Measurements from ENCODE around the gene DST. TPM values are rescaled to one million over a fixed set of nuclear protein-coding genes. Genes with fewer than 3 reads are reported as not detected.
A peak's percentile ranks its signal among the peaks of the same experiment; 100 is the strongest.

Gene DST
- total RNA-seq, 1 experiment from 2014 or later, result 370 TPM

DNA sequence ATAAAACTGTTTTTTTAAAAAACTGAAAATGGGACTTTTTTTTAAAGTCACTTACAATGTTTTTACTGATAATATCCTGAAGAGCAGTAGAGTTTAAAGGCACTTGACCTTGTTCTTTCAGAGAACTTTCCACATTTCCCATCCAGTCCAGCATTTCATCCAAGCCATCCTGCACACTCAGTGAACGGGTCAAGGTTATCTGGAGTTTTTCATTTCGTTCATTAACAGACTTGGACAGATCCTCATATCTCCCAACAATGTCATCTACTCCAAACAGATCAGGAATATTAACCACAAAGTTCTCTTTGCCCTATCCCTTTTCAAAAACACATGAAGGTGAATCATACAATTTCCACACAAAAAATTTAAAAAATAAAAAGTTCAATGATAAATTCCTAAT, 69.1 kb downstream of the DST start:
- Mint-ChIP-seq H3K36me3 (ENCODE audit: insufficient read depth, unreplicated experiment) (peaks cover 94% of the 10 kb centered on the region), H3K9me3 (ENCODE audit: unreplicated experiment) (no peaks in the 10 kb centered on the region), H3K4me1 (ENCODE audit: insufficient read depth, unreplicated experiment) (no peaks in the 10 kb centered on the region), H3K27me3 (ENCODE audit: insufficient read depth, unreplicated experiment) (no peaks in the 10 kb centered on the region), H3K4me3 (ENCODE audit: unreplicated experiment) (no peak overlapping the region), H3K27ac (ENCODE audit: low read depth, unreplicated experiment) (no peak overlapping the region)
- POLR2A ChIA-PET, result interaction anchor here (0.6 to 1.3 kb wide), 2 partner anchors 31 to 210 kb away, joined by 3 read pairs; no protein-coding TSS in a partner anchor
- no peak for DNase-seq (ENCODE audit: unreplicated experiment)
- CTCF ChIA-PET, result no interaction called here
- no TSS peak for BruUV-seq (replicated peaks)
- intact Hi-C loops (cut with micrococcal nuclease), result no loop called here
- TF ChIP-seq, protein P1, sequence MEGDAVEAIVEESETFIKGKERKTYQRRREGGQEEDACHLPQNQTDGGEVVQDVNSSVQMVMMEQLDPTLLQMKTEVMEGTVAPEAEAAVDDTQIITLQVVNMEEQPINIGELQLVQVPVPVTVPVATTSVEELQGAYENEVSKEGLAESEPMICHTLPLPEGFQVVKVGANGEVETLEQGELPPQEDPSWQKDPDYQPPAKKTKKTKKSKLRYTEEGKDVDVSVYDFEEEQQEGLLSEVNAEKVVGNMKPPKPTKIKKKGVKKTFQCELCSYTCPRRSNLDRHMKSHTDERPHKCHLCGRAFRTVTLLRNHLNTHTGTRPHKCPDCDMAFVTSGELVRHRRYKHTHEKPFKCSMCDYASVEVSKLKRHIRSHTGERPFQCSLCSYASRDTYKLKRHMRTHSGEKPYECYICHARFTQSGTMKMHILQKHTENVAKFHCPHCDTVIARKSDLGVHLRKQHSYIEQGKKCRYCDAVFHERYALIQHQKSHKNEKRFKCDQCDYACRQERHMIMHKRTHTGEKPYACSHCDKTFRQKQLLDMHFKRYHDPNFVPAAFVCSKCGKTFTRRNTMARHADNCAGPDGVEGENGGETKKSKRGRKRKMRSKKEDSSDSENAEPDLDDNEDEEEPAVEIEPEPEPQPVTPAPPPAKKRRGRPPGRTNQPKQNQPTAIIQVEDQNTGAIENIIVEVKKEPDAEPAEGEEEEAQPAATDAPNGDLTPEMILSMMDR (IDR thresholded peaks at IDR 0.05; ENCODE audit: unreplicated experiment), result no peak

DNA sequence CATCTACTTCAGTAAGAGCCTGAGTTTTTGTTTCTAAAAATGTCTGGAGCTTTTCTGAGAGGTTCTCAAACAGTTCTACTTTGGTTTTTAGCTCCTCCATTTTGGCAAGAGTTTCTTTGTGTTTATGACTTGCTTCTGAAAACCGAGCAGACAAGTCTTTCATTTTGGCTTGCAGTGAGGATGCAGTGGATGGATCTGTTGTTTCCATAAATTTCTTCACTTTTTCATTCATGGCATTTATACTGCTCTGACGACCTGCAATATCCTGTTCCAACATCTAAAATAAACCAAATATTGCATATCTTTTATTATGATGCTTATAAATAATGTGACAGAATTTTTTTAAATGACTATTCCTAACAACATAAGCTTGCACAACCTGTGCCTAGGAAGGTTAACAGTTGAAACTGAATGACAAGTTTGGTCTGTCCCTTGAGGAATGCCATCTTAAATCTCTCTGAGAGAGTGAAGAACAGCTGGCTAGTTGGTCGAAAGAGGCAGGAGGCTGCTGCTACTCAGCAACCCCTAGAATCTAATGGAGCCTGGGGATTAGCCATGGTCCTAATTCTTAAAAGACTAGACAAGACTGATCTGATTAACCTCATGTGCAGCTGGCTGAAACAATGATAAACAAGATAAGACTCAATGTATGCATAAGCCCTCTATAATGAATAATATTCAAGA, 69.8 kb downstream of the DST start:
- Mint-ChIP-seq H3K4me3 (ENCODE audit: unreplicated experiment) (no peak overlapping the region), H3K27me3 (ENCODE audit: insufficient read depth, unreplicated experiment) (no peaks in the 10 kb centered on the region), H3K36me3 (ENCODE audit: insufficient read depth, unreplicated experiment) (peaks cover 95% of the 10 kb centered on the region), H3K9me3 (ENCODE audit: unreplicated experiment) (no peaks in the 10 kb centered on the region), H3K4me1 (ENCODE audit: insufficient read depth, unreplicated experiment) (no peaks in the 10 kb centered on the region), H3K27ac (ENCODE audit: low read depth, unreplicated experiment) (no peak overlapping the region)
- ChIA-PET CTCF (no interaction called here), POLR2A (interaction anchor here (0.6 to 1.3 kb wide), 2 partner anchors 30 to 210 kb away, joined by 3 read pairs; no protein-coding TSS in a partner anchor)
- no peak for DNase-seq (ENCODE audit: unreplicated experiment)
- BruUV-seq (replicated peaks), result TSS peak; percentile 39
- intact Hi-C loops (cut with micrococcal nuclease), result no loop called here
- TF ChIP-seq, protein P1 (IDR thresholded peaks at IDR 0.05; ENCODE audit: unreplicated experiment), result no peak

DNA sequence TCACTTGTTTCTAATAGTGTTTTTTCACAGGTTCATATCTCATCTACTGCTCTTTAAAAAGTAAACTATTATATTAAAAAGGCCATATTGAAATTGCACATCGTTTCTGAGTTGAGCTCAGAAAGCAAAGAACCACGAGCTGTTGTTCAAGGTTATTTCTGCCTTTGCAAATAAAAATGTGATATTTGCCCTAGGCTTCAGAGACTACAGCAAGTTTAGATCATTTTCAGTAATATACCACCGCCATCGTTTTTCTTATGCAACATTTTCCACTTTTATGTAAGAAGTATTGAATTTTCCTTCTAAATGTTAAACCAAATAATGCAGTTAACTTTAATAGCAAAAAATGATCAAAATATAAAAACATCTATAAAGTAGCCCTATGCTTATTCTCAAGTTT, 71.1 kb downstream of the DST start:
- ChIA-PET POLR2A (interaction anchor here (1.5 kb wide), 1 partner anchor 29 kb away, joined by 3 read pairs; no protein-coding TSS in a partner anchor), CTCF (interaction anchor here (0.6 to 2.1 kb wide), 12 partner anchors 8 to 968 kb away, joined by 3 to 11 read pairs (median 6); no protein-coding TSS in a partner anchor)
- H3K9me3 Mint-ChIP-seq (ENCODE audit: unreplicated experiment), result no peaks in the 10 kb centered on the region
- H3K27me3 Mint-ChIP-seq (ENCODE audit: insufficient read depth, unreplicated experiment), result no peaks in the 10 kb centered on the region
- H3K4me3 Mint-ChIP-seq (ENCODE audit: unreplicated experiment), result no peak overlapping the region
- peaks cover 95% of the 10 kb centered on the region for H3K36me3 Mint-ChIP-seq (ENCODE audit: insufficient read depth, unreplicated experiment)
- no peak overlapping the region for H3K27ac Mint-ChIP-seq (ENCODE audit: low read depth, unreplicated experiment)
- TF ChIP-seq, protein P1 (IDR thresholded peaks at IDR 0.05; ENCODE audit: unreplicated experiment), result no peak
- DNase-seq (ENCODE audit: unreplicated experiment), result no peak
- H3K4me1 Mint-ChIP-seq (ENCODE audit: insufficient read depth, unreplicated experiment), result no peaks in the 10 kb centered on the region
- BruUV-seq (replicated peaks), result no TSS peak
- intact Hi-C loops (cut with micrococcal nuclease), result loop anchor here (2.0 kb wide), 2 partner anchors 201 to 257 kb away; no protein-coding TSS in a partner anchor

DNA sequence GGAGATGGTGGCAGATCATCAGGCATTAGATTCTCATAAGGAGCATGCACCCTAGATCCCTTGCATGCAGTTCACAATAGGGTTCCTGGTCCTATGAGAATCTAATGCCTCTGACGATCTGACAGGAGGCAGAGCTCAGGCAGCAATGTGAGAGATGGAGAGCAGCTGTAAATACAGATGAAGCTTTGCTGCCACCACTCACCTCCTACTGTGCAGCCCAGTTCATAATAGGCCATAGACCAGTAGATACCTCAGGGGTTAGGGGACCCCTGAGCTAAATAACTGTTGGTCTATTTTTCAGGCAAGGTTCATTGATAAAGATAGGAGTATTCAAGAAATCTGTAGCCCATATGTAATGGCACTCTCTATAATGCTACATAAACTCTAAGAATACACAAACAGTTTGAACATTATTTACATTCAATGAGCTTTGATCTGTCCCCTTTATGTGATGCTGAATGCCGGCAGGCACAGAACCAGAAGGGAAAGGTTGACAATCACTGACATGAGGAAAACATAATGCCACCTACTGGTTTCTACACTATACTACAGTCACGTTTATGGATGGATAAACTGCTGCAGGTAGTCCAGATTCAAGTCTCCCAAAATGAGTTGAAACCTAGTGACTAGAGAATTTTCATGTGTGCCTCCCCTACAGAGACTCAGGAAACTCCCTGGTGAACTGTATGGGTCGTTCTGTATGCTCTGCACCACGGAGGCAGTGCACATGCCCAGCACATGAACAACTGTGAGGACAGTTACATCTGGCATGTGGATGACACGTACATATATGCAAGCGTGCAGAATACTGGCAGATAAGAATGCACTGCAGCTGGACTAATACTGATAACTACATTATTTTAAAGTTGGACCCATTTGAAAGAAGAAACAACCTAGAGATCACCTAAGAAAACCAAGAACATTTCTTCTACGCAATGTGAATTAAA, 72.0 kb downstream of the DST start:
- H3K4me1 Mint-ChIP-seq (ENCODE audit: insufficient read depth, unreplicated experiment), result no peaks in the 10 kb centered on the region
- peaks cover 95% of the 10 kb centered on the region for H3K36me3 Mint-ChIP-seq (ENCODE audit: insufficient read depth, unreplicated experiment)
- no peak overlapping the region for H3K27ac Mint-ChIP-seq (ENCODE audit: low read depth, unreplicated experiment)
- H3K9me3 Mint-ChIP-seq (ENCODE audit: unreplicated experiment), result no peaks in the 10 kb centered on the region
- ChIA-PET POLR2A (interaction anchor here (1.5 kb wide), 1 partner anchor 29 kb away, joined by 3 read pairs; no protein-coding TSS in a partner anchor), CTCF (interaction anchor here (0.6 to 2.1 kb wide), 27 partner anchors 9 to 967 kb away, joined by 3 to 11 read pairs (median 4); no protein-coding TSS in a partner anchor)
- intact Hi-C loops (cut with micrococcal nuclease), result loop anchor here (1.0 to 2.0 kb wide), 3 partner anchors 200 to 256 kb away; no protein-coding TSS in a partner anchor
- no peaks in the 10 kb centered on the region for H3K27me3 Mint-ChIP-seq (ENCODE audit: insufficient read depth, unreplicated experiment)
- DNase-seq (ENCODE audit: unreplicated experiment), result peak; percentile 46
- no peak overlapping the region for H3K4me3 Mint-ChIP-seq (ENCODE audit: unreplicated experiment)
- TF ChIP-seq, protein P1 (IDR thresholded peaks at IDR 0.05; ENCODE audit: unreplicated experiment), result peak; percentile 68
- no TSS peak for BruUV-seq (replicated peaks)

Data from MCF 10A (cell line).